HepG2 (cell line): ENCODE data around the gene SNRNP25. TPM values are rescaled to one million over a fixed set of nuclear protein-coding genes. Genes with fewer than 3 reads are reported as not detected.

ENCODE experiments used
- ARNTL ChIP-seq: sonication (generic); formaldehyde crosslinking; IDR thresholded peaks from 2 replicates; pipeline ENCODE4 v1.4.0; 2020; ENCODE audit warnings: mild to moderate bottlenecking, missing genetic modification reagents
- NFRKB ChIP-seq: fragments of 450-650 bp; IDR thresholded peaks from 2 replicates; pipeline ENCODE4 v1.6.1; 2017
- ZMAT3 ChIP-seq: sonication (generic); formaldehyde crosslinking; conservative IDR thresholded peaks from 2 replicates; pipeline ENCODE4 v1.7.0; 2021; ENCODE audit warnings: missing genetic modification reagents
- ZNF589 ChIP-seq: sonication (generic); formaldehyde crosslinking; conservative IDR thresholded peaks from 2 replicates; pipeline ENCODE4 v1.8.0; 2022; ENCODE audit warnings: mild to moderate bottlenecking, moderate library complexity, missing genetic modification reagents
- polyA plus RNA-seq, 8 experiments: library from polyadenylated mRNA; depleted of rRNA in 3 of 8; stranded (reverse) in 7 of 8; unstranded in 1 of 8; fragments of >200 nt; fragmentation: Illumina TruSeq in 4 of 8; extraction: Trizol in 4 of 8; gene quantifications; 2 replicates each; pipeline versions ENCODE4 v1.2.1 to v1.2.3, GENCODE V29; 2011 to 2016; ENCODE audit warnings: low read depth in 4 of 8, missing spikeins in 1 of 8, mixed read lengths in 1 of 8; ENCODE audit not compliant: insufficient read depth in 1 of 8
- total RNA-seq, 5 experiments: library from RNA; depleted of rRNA; stranded (reverse); fragments of >200 nt; fragmentation: Illumina TruSeq; extraction: Trizol; gene quantifications; 2 replicates each; pipeline ENCODE4 v1.2.3, GENCODE V29; 2016; ENCODE audit warnings: low read depth in 1 of 5
- TF ChIP-seq, protein P1 (sequence below): sonication (generic); formaldehyde crosslinking; IDR thresholded peaks from 2 replicates; pipeline ENCODE4 v1.4.0; 2020; ENCODE audit warnings: mild to moderate bottlenecking, missing genetic modification reagents
- TF ChIP-seq, protein P2 (sequence below): sonication (generic); formaldehyde crosslinking; IDR thresholded peaks from 2 replicates; pipeline ENCODE4 v1.5.0; 2020; ENCODE audit warnings: mild to moderate bottlenecking, missing genetic modification reagents
- TF ChIP-seq, protein P3 (sequence below): sonication (generic); formaldehyde crosslinking; IDR thresholded peaks from 2 replicates; pipeline ENCODE4 v1.5.0; 2020; ENCODE audit warnings: mild to moderate bottlenecking, missing genetic modification reagents, moderate library complexity

The SNRNP25 gene
- total and polyA plus RNA-seq, 2 of the 13 experiments (the other 11 are each of a cell fraction or from before 2014, with no cell fraction given), result 34.1 to 97.4 TPM

DNA sequence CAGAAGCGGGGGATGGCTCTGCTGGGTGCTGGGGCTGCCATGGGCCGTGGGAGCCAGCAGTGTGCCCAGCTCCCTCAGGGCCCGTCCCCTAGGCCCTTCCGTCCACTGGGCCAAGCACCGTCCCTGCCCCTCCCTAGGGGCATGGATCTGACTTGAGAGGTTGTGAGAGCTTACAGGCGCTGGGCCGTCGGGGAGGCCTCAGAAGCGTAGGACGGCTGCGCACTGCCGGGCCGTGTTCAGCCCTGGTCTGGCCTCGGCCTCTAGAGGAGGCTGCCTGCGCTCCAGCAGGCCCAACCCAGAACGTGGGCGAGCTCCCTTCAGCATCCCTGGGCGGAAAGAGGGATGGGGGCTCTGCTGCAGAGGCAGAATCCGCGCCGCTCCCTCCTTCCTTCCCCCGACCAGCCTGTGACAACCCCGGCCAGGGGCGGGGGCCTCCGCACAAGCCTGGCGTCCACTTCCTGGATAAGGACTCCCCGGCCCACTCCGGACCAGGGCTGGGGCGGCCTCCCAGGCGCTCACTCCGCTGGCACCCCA, 23.7 kb downstream of the SNRNP25 start (continued):
- TF ChIP-seq, protein P1, sequence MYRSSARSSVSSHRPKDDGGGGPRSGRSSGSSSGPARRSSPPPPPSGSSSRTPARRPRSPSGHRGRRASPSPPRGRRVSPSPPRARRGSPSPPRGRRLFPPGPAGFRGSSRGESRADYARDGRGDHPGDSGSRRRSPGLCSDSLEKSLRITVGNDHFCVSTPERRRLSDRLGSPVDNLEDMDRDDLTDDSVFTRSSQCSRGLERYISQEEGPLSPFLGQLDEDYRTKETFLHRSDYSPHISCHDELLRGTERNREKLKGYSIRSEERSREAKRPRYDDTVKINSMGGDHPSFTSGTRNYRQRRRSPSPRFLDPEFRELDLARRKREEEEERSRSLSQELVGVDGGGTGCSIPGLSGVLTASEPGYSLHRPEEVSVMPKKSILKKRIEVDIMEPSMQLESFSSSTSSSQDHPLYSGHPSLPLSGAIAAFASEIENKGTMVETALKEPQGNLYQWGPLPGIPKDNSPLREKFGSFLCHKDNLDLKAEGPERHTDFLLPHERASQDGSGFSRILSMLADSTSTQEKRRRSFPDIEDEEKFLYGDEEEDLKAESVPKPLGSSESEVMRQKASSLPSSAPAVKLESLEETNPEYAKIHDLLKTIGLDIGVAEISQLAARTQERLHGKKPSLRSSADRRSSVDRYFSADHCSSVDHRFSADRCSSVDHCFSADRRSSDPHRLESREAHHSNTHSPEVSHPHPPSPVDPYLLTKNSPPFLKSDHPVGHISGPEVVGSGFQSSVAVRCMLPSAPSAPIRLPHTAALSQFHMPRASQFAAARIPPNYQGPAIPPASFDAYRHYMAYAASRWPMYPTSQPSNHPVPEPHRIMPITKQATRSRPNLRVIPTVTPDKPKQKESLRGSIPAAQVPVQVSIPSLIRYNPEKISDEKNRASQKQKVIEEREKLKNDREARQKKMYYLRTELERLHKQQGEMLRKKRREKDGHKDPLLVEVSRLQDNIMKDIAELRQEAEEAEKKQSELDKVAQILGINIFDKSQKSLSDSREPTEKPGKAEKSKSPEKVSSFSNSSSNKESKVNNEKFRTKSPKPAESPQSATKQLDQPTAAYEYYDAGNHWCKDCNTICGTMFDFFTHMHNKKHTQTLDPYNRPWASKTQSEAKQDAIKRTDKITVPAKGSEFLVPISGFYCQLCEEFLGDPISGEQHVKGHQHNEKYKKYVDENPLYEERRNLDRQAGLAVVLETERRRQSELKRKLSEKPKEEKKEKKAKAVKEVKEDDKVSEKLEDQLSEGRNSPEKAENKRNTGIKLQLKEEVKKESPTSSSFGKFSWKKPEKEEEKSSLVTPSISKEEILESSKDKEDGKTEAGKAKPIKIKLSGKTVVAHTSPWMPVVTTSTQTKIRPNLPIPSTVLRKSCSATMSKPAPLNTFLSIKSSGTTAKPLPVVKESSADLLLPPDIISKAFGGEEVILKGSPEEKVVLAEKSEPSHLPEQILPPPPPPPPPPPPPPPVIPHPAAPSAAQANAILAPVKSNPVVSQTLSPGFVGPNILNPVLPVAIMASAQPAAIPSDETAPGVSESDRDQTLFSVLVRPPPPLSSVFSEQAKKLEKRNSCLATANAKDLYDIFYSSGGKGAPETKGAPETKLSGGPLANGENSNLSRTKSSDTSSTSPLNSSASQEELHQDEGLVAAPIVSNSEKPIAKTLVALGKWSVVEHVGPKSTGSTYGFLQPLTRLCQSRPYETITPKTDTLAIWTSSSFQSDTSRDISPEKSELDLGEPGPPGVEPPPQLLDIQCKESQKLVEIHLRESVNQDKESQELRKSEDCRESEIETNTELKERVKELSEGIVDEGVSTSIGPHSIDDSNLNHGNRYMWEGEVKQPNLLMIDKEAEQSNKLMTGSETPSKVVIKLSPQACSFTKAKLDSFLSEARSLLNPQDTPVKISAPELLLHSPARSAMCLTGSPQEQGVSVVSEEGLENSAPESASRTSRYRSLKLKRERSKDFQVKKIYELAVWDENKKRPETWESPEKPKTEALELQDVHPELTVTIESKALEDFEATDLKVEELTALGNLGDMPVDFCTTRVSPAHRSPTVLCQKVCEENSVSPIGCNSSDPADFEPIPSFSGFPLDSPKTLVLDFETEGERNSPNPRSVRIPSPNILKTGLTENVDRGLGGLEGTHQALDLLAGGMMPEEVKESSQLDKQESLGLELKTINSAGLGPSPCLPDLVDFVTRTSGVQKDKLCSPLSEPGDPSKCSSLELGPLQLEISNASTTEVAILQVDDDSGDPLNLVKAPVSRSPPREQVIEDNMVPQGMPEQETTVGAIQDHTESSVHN, result no peak
- TF ChIP-seq ZNF589 (CRISPR knock-in tag) (no peak), ARNTL (no peak), ZMAT3 (CRISPR knock-in tag) (0 out of 2 replicates have a peak, but pooled peaks have one; percentile 50), NFRKB (no peak)
- TF ChIP-seq, protein P2, sequence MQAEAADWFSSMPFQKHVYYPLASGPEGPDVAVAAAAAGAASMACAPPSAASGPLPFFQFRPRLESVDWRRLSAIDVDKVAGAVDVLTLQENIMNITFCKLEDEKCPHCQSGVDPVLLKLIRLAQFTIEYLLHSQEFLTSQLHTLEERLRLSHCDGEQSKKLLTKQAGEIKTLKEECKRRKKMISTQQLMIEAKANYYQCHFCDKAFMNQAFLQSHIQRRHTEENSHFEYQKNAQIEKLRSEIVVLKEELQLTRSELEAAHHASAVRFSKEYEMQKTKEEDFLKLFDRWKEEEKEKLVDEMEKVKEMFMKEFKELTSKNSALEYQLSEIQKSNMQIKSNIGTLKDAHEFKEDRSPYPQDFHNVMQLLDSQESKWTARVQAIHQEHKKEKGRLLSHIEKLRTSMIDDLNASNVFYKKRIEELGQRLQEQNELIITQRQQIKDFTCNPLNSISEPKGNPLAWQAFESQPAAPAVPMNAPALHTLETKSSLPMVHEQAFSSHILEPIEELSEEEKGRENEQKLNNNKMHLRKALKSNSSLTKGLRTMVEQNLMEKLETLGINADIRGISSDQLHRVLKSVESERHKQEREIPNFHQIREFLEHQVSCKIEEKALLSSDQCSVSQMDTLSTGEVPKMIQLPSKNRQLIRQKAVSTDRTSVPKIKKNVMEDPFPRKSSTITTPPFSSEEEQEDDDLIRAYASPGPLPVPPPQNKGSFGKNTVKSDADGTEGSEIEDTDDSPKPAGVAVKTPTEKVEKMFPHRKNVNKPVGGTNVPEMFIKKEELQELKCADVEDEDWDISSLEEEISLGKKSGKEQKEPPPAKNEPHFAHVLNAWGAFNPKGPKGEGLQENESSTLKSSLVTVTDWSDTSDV (CRISPR knock-in tag), result 0 out of 2 replicates have a peak, but pooled peaks have one; percentile 11
- TF ChIP-seq, protein P3, sequence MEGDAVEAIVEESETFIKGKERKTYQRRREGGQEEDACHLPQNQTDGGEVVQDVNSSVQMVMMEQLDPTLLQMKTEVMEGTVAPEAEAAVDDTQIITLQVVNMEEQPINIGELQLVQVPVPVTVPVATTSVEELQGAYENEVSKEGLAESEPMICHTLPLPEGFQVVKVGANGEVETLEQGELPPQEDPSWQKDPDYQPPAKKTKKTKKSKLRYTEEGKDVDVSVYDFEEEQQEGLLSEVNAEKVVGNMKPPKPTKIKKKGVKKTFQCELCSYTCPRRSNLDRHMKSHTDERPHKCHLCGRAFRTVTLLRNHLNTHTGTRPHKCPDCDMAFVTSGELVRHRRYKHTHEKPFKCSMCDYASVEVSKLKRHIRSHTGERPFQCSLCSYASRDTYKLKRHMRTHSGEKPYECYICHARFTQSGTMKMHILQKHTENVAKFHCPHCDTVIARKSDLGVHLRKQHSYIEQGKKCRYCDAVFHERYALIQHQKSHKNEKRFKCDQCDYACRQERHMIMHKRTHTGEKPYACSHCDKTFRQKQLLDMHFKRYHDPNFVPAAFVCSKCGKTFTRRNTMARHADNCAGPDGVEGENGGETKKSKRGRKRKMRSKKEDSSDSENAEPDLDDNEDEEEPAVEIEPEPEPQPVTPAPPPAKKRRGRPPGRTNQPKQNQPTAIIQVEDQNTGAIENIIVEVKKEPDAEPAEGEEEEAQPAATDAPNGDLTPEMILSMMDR (CRISPR knock-in tag), result no peak
